K562 (cell line): Measurements from ENCODE around the gene IL34. TPM values are rescaled to one million over a fixed set of nuclear protein-coding genes. Genes with fewer than 3 reads are reported as not detected.
A peak's percentile ranks its signal among the peaks of the same experiment; 100 is the strongest.

Experiments
- ATAC-seq: fragments of 200-7000 bp; cut with Tn5 transposase; 3 replicates; pipeline ENCODE4 v1.9.1; 2020; ENCODE audit warnings: moderate library complexity
- BruUV-seq: library from RNA; stranded (reverse); fragments of 400-500 nt; replicated peaks from 2 replicates; lab custom pipeline; 2021; lab: Mats Ljungman, UMichigan
- CTCF ChIA-PET: fragments of 300-600 bp; formaldehyde crosslinking; extraction: SDS; loops from one replicate; lab custom pipeline; 2021; ENCODE audit warnings: low intra/inter-chr PET ratio; lab: Yijun Ruan, JAX
- POLR2A ChIA-PET: fragments of 300-600, 350-650 bp; sonication (Branson Sonifier 250); formaldehyde crosslinking; extraction: SDS; loops from one replicate; lab custom pipeline; 2021; ENCODE audit warnings: antibody characterized with exemption, inconsistent platforms; lab: Yijun Ruan, JAX
- DNase-seq, 4 experiments: peaks; one replicate each; pipeline versions ENCODE4 v3.0.0 to v3.0.0-alpha.2; 2011 to 2018; ENCODE audit warnings: low spot score in 3 of 4, mixed read lengths in 3 of 4; ENCODE audit errors: extremely low read depth in 1 of 4
- FAIRE-seq: peaks from 2 replicates; lab custom pipeline; 2011; peaks lifted over from hg19 to GRCh38; lab: Jason Lieb, UNC
- H2AFZ ChIP-seq: 2 replicates; pipeline ENCODE4 v1.6.0; 2011; ENCODE audit warnings: low read depth, low read length, control low read depth, inconsistent platforms
- H3K27ac ChIP-seq: fragments of 200-600 bp; 3 replicates; pipeline ENCODE4 v1.8.0; 2011; ENCODE audit warnings: low read depth, mild to moderate bottlenecking, control low read depth, inconsistent platforms, low read length, moderate library complexity, mixed read lengths; ENCODE audit errors: extremely low read depth
- H3K27me3 ChIP-seq, 2 experiments: fragments of 300-600 bp in 1 of 2; 2 replicates in 1 of 2; 3 replicates in 1 of 2; pipeline versions ENCODE4 v1.6.0 to v1.8.0; 2011; ENCODE audit warnings: inconsistent platforms in 2 of 2, low read length in 2 of 2, mild to moderate bottlenecking in 1 of 2, mixed read lengths in 1 of 2, moderate library complexity in 1 of 2; ENCODE audit not compliant: control insufficient read depth in 2 of 2, insufficient read depth in 2 of 2
- H3K36me3 ChIP-seq: fragments of 300-600 bp; 3 replicates; pipeline ENCODE4 v1.8.0; 2011; ENCODE audit warnings: mild to moderate bottlenecking, low read length, inconsistent platforms; ENCODE audit not compliant: control insufficient read depth, insufficient read depth
- H3K4me1 ChIP-seq, 2 experiments: fragments of 200-600 bp in 1 of 2; replicated peaks in 1 of 2; 2 replicates in 1 of 2; 3 replicates in 1 of 2; pipeline versions ENCODE4 v1.5.1 to v1.8.0; 2011; ENCODE audit warnings: inconsistent platforms in 2 of 2, low read length in 2 of 2, mild to moderate bottlenecking in 1 of 2, mixed read lengths in 1 of 2, moderate library complexity in 1 of 2; ENCODE audit not compliant: control insufficient read depth in 2 of 2, insufficient read depth in 2 of 2
- H3K4me2 ChIP-seq: 2 replicates; pipeline ENCODE4 v1.6.1; 2011; ENCODE audit warnings: low read length, control low read depth, inconsistent platforms, mixed read lengths; ENCODE audit not compliant: insufficient read depth
- H3K4me3 ChIP-seq: fragments of 200-600 bp; sonication (generic), shearing (Covaris generic); 2 replicates; pipeline ENCODE4 v1.5.1; 2016; ENCODE audit warnings: control low read depth, inconsistent platforms
- H3K79me2 ChIP-seq: fragments of 200-600 bp; 3 replicates; pipeline ENCODE4 v1.8.0; 2011; ENCODE audit warnings: low read length, inconsistent platforms; ENCODE audit not compliant: control insufficient read depth, insufficient read depth
- H3K9ac ChIP-seq, 2 experiments: 2 replicates each; pipeline versions ENCODE4 v1.6.0 to v1.6.1; 2011; ENCODE audit warnings: low read depth in 2 of 2, low read length in 2 of 2, control low read depth in 1 of 2, inconsistent platforms in 1 of 2, mild to moderate bottlenecking in 1 of 2, mixed read lengths in 1 of 2; ENCODE audit not compliant: insufficient read depth in 1 of 2
- H3K9me1 ChIP-seq: one replicate; pipeline ENCODE4 v1.6.0; 2011; ENCODE audit warnings: inconsistent platforms, mild to moderate bottlenecking, low read length, moderate library complexity; ENCODE audit not compliant: control insufficient read depth, insufficient read depth
- H3K9me3 ChIP-seq: replicated peaks from 2 replicates; pipeline ENCODE4 v1.5.1; 2011; ENCODE audit warnings: low read depth, low read length, inconsistent platforms; ENCODE audit not compliant: control insufficient read depth, insufficient read depth
- H4K20me1 ChIP-seq: replicated peaks from 2 replicates; pipeline ENCODE4 v1.6.1; 2011; ENCODE audit warnings: low read length, inconsistent platforms, mixed read lengths; ENCODE audit not compliant: control insufficient read depth, insufficient read depth
- HDAC3 ChIP-seq: fragments of 450-650 bp; IDR thresholded peaks from 2 replicates; pipeline ENCODE4 v1.6.1; 2018; ENCODE audit warnings: borderline replicate concordance, mild to moderate bottlenecking, moderate library complexity; ENCODE audit not compliant: partially characterized antibody
- POLR2B ChIP-seq: fragments of 450-650 bp; IDR thresholded peaks from 2 replicates; pipeline ENCODE4 v1.6.1; 2018; ENCODE audit warnings: low read depth; ENCODE audit not compliant: partially characterized antibody
- RBM14 ChIP-seq: fragments of 200-400 bp; formaldehyde crosslinking; IDR thresholded peaks from 2 replicates; pipeline ENCODE4 v1.6.1; 2018; ENCODE audit warnings: low read depth, mild to moderate bottlenecking, low read length, moderate library complexity, borderline replicate concordance; ENCODE audit not compliant: insufficient read depth
- WGBS: fragments of 100-300 bp; shearing (Covaris generic); methylation state at CpG from one replicate; pipeline ENCODE4 v1.1.6; 2016; ENCODE audit warnings: low coverage, mixed read lengths; ENCODE audit not compliant: insufficient coverage; ENCODE audit errors: missing lambda C conversion rate; 5-methylcytosine and 5-hydroxymethylcytosine counted together
- in situ Hi-C: fragments of 300-500 bp; cut with MboI; formaldehyde crosslinking; loops from 4 replicates; pipeline ENCODE4 v1.15.0; 2018; ENCODE audit warnings: inconsistent platforms, mixed read lengths
- intact Hi-C: fragments of 100-400 bp; cut with micrococcal nuclease; formaldehyde crosslinking; loops from 2 replicates; pipeline ENCODE4 v1.14.2; 2022
- polyA plus RNA-seq, 8 experiments: library from polyadenylated mRNA; depleted of rRNA in 4 of 8; stranded (reverse) in 5 of 8; unstranded in 3 of 8; fragments of >200 nt; fragmentation: Nextera tagmentation in 2 of 8; fragmentation: Illumina TruSeq in 1 of 8; extraction: Ambion mirVana in 2 of 8; extraction: Trizol in 1 of 8; gene quantifications; 2 replicates each; pipeline versions ENCODE4 v1.2.1 to v1.2.3, GENCODE V29; 2011 to 2014; ENCODE audit warnings: inconsistent platforms in 1 of 8, missing spikeins in 1 of 8
- total RNA-seq, 7 experiments: library from RNA; depleted of rRNA in 6 of 7; stranded (reverse); fragments of >200 nt in 6 of 7; fragmentation: Illumina TruSeq in 2 of 7; extraction: Trizol in 2 of 7; gene quantifications; 2 replicates each; pipeline versions ENCODE4 v1.2.1 to v1.2.3, GENCODE V29; 2011 to 2021; ENCODE audit warnings: low replicate concordance in 1 of 7

Gene IL34
- total and polyA plus RNA-seq, 9 of the 15 experiments (the other 6 are each of a cell fraction or from before 2014, with no cell fraction given): 0.07 to 0.18 (median 0.10) TPM; not detected in 6

GRCh38 chr16:70691223-70692129 is 45.1 kb downstream of the IL34 start:
- intact Hi-C loops (no loop called here), in situ Hi-C loops (no loop called here)
- H3K4me2 ChIP-seq: no peak overlapping the region
- H2AFZ ChIP-seq: no peak overlapping the region
- ChIA-PET CTCF (no interaction called here), POLR2A (no interaction called here)
- 86% methylated on average over 25 of the region's 26 CpGs for WGBS
- H3K9me1 ChIP-seq: no peaks in the 10 kb centered on the region
- no TSS peak for BruUV-seq
- no peaks in the 10 kb centered on the region for H4K20me1 ChIP-seq
- H3K9ac ChIP-seq: peak overlapping the region in 1 of 2 experiments; percentile 61; a peak in 2 of 4 replicates
- H3K79me2 ChIP-seq: no peaks in the 10 kb centered on the region
- no peaks in the 10 kb centered on the region for H3K9me3 ChIP-seq
- H3K27ac ChIP-seq: no peak overlapping the region
- FAIRE-seq (no peak), DNase-seq (no peak), ATAC-seq (no peak)
- H3K4me3 ChIP-seq: no peak overlapping the region
- no peak for TF ChIP-seq HDAC3
- TF ChIP-seq POLR2B: no peak
- TF ChIP-seq RBM14: peak; percentile 37; the same call in 1 of the 2 replicates
- H3K36me3 ChIP-seq: peaks cover 12% of the 10 kb centered on the region; the same call in 1 of the 3 replicates
- H3K27me3 ChIP-seq: no peaks in the 10 kb centered on the region
- peaks cover 30 to 84% of the 10 kb centered on the region in 2 experiments for H3K4me1 ChIP-seq
